HG02759 (cell line): ENCODE results near the gene CR1L.
"Not testable (repeated sequence)": the region's sequence is repeated elsewhere in the genome, so short reads cannot be mapped to it uniquely, and the experiment has no call there.

Experiments
- ATAC-seq: cut with Tn5 transposase; IDR thresholded peaks from one replicate; pipeline ENCODE4 v1.9.1; 2021; ENCODE audit warnings: mild to moderate bottlenecking, moderate library complexity; ENCODE audit not compliant: unreplicated experiment

The CR1L gene

DNA sequence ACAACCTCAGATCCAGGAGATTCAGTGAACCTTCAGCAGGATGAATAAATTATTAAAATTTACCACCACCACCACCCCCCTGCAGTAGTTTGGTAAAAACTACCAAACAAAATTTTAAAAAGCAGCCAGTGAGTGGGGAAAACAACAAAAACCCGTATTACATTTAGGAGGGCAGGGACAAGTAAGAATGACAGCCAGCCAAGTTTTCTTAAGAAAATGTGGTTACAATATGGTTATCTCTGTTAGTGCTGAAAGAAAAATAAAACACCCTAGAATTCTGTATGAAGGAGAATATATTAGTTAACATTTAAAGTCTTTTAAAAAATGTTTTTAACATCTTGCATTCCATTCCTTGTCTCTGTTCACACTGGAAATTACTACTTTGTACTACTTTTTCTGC, 121.6 kb downstream of the CR1L start:
- ATAC-seq, result no peak

DNA sequence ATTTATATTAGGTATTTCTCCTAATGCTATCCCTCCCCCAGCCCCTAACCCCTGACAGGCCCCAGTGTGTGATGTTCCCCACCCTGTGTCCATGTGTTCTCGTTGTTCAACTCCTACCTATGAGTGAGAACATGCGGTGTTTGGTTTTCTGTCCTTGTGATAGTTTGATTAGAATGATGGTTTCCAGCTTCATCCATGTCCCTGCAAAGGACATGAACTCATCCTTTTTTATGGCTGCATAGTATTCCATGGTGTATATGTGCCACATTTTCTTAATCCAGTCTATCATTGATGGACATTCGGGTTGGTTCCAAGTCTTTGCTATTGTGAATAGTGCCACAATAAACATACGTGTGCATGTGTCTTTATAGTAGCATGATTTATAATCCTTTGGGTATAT, 125.6 kb downstream of the CR1L start:
- ATAC-seq, result not testable (repeated sequence)
